Measurements from ENCODE around the gene TAF11L4.
"Not testable (repeated sequence)": the region's sequence is repeated elsewhere in the genome, so short reads cannot be mapped to it uniquely, and the experiment has no call there.

TAF11L4 gene
- 0 reads per million in 4 donors for total RNA-seq

DNA sequence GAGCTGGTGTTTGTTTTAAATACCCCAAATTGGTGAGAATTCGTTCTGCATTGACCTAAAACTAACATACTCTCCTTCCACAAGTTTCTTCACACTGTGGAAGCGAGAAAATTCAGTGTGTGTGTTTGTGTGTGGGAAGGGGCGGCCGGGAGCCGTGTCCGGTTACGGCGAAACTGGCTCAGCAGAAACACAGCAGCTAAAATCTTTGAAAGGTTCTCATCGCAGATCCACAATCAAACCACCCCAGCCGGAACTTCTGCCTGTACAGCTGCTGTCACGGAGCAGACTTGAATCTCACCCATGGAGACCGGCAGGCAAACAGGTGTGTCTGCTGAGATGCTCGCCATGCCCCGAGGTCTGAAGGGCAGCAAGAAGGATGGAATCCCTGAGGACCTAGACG is at the start of gene TAF11L4:
Gene TAF11L4, plus strand, starts transcription at position 301 of the 400 bp plus-strand sequence.
- not testable (repeated sequence) for DNase-seq

DNA sequence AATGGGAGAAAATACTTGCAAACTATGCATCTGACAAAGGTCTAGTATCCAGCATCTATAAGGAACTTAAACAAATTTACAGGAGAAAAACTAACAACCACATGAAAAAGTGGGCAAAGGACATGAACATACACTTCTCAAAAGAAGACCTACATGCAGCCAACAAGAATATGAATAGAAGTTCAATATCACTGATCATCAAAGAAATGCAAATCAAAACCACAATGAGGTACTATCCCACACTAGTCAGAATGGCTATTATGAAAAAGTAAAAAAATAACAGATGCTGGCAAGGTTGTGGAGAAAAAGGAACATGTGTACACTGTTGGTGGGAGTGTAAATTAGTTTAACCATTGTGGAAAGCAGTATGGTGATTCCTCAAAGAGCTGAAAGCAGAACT is 46.5 kb upstream of the TAF11L4 start:
- not testable (repeated sequence) for DNase-seq

DNA sequence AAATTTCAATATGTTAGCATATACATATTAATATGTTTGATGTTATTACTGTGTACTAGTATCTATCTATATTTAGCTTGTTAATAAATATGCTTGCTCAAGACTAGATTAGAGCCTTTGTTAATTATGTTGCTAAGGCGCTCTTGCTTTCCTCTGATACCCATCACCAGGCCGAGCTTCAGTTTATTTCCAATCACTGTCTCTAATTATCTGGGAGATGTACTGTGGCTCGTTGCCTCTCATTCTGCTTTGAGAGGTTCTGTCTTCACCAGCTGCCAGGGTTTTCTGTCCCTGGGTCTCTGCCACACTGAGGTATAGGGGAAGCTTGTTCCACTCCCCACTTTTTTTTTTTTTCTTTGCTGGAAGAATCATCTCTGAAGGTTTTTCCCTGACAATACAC is 44.6 kb upstream of the TAF11L4 start:
- no peak for DNase-seq

DNA sequence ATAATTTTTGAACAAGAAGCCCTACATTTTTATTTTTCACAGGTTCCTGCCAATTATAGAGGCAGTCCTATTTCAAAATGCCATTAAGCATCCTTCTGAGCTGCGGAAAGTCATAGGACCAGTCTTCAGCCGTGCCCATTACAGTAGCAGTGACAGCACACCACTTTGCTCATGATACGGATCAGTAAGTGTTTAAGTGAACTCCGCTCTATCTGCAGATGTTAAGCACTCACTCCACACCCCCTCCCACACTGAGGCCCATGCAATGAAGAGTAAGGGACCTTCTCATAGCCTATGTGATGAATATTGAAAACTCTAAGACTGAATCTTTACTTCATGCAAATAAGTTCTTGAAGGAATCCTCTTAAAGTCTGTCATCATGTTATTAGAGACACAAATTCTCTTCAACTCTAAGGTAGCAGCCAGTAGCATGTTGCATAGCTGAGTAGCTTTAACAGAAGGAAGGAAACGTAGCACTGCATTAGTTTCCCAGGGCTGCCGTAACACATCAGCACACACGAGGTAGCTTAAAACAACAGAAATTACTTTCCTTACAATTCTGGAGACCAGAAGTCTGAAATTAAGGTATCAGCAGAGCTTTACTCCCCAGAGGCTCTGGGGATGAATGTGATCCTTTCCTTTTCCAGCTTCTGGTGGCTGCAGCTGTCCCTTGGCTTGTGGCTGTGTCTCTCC is 43.9 kb upstream of the TAF11L4 start:
- DNase-seq: no peak

DNA sequence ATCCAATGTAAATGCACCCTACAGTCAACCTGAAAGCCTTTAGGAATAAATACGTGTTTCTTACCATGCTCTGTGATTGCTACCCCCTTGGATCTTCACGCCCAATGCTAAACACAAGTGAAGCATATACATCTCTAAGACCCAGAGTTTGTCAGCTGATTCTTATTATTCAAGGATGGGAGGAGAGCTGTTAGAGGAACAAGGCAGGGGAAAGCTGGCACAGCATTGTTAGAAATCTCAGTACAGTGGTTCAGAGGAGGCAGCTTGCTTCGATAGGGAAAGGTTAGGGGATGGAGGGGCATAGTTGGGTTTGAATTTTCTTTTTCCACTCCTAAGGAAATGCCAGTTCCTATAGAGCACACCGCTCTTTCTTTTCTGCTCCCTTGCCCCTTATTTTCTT is 40.2 kb upstream of the TAF11L4 start:
- no peak for DNase-seq

DNA sequence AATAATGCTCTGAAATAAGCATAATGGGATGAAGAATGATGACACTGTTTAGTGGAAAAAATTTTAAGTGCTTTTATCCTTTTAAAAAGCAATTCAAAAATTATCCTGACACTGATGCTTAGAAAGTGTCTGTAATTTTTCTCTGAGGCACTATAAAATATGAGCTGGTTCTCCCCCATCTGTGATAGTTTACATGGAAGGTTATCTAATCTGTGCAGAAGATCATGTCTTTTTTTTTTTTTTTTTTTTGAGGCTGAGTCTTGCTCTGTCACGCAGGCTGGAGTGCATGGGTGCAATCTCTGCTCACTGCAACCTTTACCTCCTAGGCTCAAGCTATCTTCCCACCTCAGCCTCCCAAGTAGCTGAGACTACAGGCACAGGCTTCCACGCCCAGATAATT is 38.8 kb upstream of the TAF11L4 start:
- DNase-seq: no peak

DNA sequence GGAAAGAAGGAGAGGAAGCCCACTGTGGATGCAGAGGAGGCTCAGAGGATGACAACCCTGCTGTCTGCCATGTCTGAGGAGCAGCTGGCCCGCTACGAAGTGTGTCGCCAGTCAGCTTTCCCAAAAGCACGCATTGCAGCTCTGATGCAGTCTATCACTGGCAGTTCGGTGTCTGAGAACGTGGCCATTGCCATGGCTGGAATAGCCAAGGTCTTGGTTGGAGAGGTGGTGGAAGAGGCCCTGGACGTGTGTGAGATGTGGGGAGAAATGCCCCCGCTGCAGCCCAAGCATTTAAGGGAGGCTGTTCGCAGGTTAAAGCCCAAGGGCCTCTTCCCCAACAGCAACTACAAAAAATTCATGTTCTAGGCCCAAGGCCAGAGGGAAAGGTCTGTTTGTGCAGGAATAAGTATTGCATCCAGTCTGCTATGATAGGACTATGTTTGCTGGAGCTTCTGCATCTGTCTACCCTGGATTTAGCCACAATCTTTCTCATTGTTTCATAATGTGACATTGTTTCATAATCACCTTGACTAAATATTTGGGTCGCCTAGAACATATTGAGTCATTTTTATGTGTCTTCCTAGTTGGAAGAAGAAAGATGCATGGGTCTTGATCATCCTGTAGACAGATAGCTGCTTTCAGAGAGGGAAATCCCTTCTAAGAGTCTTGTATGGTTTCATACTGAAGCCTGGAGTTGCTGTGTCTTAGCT is 35.0 kb upstream of the TAF11L4 start:
- not testable (repeated sequence) for DNase-seq

DNA sequence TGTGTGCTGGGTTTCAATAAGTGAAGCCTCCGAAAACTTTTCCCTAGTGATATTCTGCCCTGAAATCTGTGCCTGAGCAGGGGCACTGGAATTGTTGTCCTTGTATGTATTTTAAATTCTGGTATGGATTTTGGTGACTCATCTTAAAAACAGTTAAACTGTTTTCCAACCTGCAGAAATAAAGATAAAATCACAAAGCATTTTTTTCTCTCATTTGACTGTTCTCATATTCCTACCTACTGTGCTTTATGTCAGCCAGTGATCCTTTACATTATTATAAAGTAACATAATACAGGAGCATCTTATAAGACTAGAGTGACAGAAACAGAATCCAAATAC is 34.5 kb upstream of the TAF11L4 start:
- DNase-seq: no peak

DNA sequence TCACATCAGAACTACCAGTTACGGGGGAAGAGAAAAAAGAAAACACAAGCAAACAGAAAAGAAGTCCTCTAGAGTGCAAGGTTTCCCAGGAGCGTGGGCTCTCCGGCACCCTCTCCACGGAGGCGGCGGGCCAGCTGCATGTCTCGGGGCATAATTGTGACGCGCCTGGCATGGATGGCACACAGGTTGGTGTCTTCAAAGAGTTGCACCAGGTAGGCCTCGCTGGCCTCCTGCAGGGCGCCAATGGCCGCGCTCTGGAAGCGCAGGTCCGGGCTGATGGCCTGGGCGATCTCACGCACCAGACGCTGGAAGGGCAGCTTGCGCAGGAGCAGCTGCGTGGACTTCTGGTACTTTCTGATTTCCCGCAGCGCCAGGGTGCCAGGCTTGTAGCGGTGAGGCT is 30.3 kb upstream of the TAF11L4 start:
- not testable (repeated sequence) for DNase-seq

DNA sequence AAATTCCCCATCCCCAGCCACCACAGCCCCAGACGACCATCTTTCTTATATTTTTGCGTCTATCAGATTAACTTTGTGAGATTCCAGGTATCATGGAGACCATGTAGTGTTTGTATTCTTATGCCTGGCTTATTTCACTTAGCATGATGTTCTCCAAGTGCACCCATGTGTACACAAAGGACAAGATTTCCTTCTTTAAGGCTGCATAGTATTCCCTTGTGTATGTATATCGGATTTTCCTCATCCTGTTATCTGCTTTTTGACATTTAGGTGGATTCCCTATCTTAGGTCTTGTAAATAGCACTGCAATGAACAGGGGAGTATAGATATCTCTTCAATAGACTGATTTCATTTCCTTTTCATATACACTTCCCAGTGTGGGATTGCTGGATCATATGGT is 28.8 kb upstream of the TAF11L4 start:
- no peak for DNase-seq

DNA sequence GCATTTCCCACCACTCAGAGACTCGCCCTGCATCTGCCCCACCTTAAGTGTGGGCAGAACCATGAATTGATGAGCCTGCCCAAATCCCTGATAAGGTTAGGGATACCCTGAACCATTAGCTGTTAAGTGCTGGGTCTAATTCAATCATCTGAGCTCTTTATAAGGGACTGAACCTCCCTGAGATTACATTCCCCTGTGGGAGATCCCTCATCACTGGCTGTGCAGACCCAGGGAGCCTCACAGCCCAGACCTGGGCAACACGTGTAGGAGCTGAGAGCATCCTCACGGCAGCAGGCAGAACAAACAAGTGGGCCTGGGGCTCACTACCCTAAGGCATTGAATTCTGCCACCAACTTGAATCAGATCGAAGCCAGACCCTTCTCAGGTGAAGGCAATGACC is 24.2 kb upstream of the TAF11L4 start:
- no peak for DNase-seq

DNA sequence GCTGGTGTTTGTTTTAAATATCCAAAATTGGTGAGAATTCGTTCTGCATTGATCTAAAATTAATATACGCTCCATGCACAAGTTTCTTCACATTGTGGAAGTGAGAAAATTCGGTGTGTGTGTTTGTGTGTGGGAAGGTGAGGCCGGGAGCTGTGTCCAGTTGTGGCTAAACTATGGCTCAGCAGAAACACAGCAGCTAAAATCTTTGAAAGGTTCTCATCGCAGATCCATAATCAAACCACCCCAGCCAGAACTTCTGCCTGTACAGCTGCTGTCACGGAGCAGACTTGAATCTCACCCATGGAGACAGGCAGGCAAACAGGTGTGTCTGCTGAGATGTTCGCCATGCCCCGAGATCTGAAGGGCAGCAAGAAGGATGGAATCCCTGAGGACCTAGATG is 23.7 kb upstream of the TAF11L4 start, which contains the start of gene TAF11L2:
Gene TAF11L2, plus strand, starts transcription at position 301 of the 400 bp plus-strand sequence.
- not testable (repeated sequence) for DNase-seq

DNA sequence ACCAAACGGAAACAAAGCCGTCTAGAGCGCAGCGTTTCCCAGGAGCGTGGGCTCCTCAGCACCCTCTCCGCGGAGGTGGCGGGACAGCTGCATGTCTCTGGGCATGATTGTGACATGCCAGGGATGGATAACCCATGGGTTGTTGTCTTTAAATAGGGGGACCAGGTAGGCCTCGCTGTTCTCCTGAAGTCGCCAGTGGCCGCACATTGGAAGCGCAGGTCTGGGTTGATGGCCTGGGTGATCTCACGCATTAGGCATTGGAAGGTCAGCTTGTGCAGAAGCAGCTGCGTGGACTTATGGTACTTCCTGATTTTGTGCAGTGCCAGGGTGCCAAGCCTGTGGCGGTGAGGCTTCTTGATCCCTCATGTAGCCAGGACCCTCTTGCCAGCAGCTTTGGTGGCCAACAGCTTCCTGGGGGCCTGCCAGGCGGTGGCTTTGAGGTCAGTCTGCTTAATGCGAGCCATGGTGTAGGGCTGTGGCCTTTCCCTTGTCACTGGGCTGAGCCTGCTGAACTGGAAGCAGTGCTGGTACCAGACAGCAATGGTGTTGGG is 9.8 kb upstream of the TAF11L4 start:
- no peak for DNase-seq

DNA sequence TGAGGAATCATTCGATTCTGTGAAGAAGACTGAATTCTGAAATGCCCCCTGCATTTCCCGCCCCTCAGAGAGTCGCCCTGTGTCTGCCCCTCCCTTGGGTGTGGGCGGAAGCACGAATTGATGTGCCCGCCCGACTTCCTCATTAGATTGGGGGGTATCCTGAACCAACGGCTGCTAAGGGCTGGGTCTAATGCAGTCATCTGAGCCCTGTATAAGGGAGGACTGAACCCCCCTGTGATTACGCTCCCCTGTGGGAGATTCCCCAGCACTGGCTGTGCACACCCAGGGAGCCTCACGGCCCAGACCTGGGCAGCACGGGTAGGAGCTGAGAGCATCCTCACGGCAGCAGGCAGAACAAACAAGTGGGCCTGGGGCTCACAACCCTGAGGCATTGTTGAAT is 4.1 kb upstream of the TAF11L4 start:
- peak in 2 of 5 donors; percentile 2 to 16 for DNase-seq

DNA sequence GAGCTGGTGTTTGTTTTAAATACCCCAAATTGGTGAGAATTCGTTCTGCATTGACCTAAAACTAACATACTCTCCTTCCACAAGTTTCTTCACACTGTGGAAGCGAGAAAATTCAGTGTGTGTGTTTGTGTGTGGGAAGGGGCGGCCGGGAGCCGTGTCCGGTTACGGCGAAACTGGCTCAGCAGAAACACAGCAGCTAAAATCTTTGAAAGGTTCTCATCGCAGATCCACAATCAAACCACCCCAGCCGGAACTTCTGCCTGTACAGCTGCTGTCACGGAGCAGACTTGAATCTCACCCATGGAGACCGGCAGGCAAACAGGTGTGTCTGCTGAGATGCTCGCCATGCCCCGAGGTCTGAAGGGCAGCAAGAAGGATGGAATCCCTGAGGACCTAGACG is 3.5 kb upstream of the TAF11L4 start, which contains the start of gene TAF11L3:
Gene TAF11L3, plus strand, starts transcription at position 301 of the 400 bp plus-strand sequence.
- not testable (repeated sequence) for DNase-seq

DNA sequence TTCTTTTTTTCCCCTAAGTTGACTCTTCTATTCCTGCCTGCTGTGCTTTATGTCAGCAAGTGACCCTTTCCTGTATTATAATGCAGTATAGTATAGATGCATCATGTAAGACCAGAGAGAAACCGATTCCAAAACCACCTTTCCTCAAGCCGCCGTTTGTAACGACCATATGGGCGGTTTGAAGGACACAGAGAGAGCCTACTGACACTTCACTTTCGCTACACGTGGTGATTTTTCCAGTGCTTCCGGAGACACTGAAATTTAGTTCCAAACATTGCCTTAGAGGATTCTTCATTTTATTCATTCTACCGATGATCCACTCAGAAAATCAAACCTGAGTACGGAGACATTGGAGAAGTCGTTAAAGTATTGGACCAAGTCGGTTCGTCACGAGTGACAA is 2.1 kb upstream of the TAF11L4 start:
- DNase-seq: not testable (repeated sequence)

DNA sequence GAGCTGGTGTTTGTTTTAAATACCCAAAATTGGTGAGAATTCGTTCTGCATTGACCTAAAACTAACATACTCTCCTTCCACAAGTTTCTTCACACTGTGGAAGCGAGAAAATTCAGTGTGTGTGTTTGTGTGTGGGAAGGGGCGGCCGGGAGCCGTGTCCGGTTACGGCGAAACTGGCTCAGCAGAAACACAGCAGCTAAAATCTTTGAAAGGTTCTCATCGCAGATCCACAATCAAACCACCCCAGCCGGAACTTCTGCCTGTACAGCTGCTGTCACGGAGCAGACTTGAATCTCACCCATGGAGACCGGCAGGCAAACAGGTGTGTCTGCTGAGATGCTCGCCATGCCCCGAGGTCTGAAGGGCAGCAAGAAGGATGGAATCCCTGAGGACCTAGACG is 3.3 kb downstream of the TAF11L4 start, which contains the start of gene TAF11L5:
Gene TAF11L5, plus strand, starts transcription at position 301 of the 400 bp plus-strand sequence.
- DNase-seq: not testable (repeated sequence)

DNA sequence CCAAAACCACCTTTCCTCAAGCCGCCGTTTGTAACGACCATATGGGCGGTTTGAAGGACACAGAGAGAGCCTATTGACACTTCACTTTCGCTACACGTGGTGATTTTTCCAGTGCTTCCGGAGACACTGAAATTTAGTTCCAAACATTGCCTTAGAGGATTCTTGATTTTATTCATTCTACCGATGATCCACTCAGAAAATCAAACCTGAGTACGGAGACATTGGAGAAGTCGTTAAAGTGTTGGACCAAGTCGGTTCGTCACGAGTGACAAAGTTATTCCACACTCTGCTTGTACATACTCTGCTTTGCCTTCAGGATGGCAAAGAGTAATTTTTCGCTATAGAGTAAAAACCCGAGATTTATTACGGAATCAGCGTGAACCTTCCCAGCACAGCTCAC is 4.9 kb downstream of the TAF11L4 start:
- peak in 2 of 5 donors; percentile 5 to 16 for DNase-seq

DNA sequence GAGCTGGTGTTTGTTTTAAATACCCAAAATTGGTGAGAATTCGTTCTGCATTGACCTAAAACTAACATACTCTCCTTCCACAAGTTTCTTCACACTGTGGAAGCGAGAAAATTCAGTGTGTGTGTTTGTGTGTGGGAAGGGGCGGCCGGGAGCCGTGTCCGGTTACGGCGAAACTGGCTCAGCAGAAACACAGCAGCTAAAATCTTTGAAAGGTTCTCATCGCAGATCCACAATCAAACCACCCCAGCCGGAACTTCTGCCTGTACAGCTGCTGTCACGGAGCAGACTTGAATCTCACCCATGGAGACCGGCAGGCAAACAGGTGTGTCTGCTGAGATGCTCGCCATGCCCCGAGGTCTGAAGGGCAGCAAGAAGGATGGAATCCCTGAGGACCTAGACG is 6.8 kb downstream of the TAF11L4 start, which contains the start of gene TAF11L6:
Gene TAF11L6, plus strand, starts transcription at position 301 of the 400 bp plus-strand sequence.
- not testable (repeated sequence) for DNase-seq

Data from T-helper 1 cell (primary cell).